GM19043 (cell line): ENCODE results near the gene B4GALT5.
"Not testable (repeated sequence)": the region's sequence is repeated elsewhere in the genome, so short reads cannot be mapped to it uniquely, and the experiment has no call there.

ENCODE experiments used
- ATAC-seq: cut with Tn5 transposase; IDR thresholded peaks from one replicate; pipeline ENCODE4 v1.9.1; 2021; ENCODE audit warnings: low read depth; ENCODE audit not compliant: unreplicated experiment

The B4GALT5 gene

GRCh38 chr20:49739042-49739441 is 25.4 kb upstream of the B4GALT5 start:
- no peak for ATAC-seq

DNA sequence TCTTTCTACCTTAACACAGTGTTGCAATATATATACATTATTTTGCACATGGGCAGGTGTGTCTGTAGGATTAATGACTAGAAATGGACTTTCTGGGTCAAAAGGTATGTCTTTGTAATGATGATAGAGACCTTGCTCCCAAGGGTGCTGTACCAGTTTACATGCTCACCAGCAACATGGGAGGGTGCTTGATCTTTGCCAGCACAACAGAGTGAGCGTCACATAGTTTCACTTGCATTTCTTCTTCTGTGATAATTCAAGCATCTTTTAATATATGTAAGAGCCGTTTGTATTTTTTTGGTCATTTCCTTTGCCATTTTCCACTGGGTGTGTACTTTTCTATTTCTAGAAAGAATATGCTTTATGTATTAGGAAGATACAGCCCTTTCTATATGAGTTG is 23.6 kb upstream of the B4GALT5 start:
- ATAC-seq = no peak

DNA sequence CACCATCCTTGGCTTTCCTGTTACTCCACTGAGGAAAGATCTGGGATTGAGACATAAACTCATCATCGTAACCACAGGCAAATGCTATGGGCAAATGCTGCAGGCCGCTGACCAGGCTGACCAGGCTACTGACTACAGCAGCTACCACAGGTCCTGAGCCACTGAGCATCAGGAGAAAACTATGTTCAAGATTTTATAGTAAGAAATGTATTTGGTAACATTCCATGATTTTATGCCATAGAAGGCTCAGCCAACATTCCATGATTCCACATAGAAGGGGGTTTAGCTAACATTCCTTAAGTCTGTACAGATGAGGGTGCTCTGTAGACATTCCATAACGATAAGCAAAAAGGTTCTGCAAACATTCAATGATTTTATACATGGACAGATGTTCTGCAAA is 16.1 kb upstream of the B4GALT5 start:
- no peak for ATAC-seq

DNA sequence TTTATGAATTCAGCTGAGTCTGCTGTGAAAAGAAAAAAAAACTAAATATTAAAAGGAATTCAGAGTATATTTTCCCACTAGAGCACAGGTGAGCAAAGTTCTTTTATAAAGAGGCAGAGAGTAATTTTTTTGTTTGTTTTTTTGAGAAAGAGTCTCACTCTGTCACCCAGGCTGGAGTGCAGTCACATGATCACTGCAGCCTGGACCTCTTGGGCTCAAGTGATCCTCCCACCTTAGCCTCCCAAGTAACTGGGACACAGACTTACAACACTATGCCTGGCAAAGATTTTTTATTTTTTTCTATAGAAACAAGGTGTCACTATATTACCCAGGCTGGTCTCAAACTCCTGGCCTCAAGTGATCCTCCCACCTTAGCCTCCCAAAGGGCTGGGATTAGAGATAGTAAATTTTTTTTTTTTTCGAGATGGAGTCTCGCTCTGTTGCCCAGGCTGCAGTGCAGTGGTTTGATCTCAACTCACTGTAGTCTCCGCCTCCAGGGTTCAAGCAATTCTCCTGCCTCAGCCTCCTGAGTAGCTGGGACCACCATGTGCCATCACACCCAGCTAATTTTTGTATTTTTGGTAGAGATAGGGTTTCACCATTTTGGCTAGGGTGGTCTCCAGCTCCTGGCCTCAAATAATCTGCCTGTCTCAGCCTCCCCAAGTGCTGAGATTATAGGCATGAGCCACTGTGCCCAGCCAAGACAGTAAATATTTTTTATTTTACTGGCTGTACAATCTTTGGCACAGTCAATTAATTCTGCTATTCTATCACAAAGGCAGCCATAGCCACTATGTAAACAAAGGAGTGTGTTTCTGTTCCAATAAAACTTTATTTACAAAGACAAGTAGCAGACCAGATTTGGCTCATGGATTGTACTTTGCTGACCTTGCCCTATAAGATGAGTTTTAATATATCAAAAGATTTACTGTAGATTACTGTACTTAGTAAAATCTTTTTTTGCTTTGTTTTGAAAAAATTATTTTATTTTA is 14.5 kb upstream of the B4GALT5 start:
- no peak for ATAC-seq

DNA sequence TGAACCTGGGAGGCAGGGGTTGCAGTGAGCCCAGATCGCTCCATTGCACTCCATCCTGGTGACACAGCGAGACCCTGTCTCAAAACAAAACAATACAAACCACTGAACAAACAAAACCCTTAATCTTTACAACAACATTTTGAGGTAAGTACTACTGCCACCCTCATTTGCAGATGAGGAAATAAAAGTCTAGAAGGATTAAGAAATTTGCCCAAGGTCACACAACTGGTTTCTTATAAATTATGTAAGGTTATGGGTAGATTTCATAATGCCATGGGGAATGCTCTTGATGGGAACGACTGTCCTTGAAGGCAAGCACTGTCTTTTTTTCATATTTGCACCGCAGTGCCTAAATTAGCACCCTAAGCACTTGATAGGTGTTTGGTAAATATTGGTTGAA is 13.8 kb upstream of the B4GALT5 start:
- no peak for ATAC-seq

DNA sequence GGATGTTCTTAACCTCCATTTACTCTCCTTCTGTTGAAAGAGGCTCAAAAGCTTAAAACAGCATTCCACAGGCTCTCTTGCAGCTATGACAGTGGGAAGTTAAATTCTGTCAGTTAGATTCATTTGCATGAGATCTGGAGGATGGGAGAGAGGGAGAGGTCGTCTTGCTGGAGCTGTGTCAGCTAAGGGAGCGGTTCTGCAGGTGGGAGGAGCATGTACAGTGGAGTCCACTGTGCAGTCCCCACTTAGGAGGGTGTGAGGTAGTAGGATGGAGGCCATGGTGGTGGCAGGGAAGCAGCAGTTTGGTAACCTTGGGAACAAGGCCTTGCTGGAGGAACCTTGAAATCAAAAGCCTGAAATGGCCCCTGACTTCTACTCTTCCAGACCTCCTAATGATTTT is 12.0 kb upstream of the B4GALT5 start:
- no peak for ATAC-seq

- not testable (repeated sequence) for ATAC-seq
Observed at GRCh38 chr20:49725224-49725606, 11.5 kb upstream of the B4GALT5 start.

DNA sequence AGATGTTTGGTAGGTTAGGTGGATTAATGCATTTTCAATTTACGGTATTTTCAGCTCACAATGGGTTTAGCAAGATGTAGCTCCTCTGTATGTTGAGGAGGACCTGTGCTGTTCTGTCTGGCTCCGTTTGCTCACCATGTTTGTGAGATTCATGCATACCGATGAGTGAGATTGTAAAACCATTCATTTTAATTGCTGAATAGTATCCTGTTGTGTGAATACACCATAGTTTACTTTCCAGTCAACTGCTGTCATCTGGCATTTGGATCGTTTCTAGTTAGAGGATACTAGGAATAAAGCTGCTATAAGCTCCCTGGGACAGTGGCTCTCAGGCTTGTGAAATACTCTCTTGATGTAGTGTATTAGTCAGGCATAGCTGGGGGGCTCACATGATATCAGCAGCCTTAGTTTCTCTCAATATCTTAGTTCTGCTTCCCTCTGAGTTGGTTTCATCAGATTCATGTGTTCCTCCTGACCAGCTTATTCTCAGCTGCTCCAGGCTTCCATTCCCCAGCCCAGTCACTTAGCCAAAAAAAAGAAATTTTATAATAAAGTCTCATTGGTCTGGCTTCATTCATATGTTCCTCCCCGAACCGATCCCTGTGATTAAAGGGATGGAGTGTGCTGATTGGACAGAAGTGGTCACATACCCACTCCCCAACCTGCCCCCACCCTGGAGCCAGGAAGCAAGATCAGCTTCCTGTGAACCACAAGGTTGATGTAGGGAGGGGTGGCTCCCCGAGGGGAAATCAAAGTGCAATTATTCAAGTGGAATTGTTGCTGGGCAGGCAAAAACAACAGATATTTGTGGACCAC is 10.9 kb upstream of the B4GALT5 start:
- ATAC-seq = no peak

GRCh38 chr20:49723758-49724157 is 10.1 kb upstream of the B4GALT5 start:
- not testable (repeated sequence) for ATAC-seq

DNA sequence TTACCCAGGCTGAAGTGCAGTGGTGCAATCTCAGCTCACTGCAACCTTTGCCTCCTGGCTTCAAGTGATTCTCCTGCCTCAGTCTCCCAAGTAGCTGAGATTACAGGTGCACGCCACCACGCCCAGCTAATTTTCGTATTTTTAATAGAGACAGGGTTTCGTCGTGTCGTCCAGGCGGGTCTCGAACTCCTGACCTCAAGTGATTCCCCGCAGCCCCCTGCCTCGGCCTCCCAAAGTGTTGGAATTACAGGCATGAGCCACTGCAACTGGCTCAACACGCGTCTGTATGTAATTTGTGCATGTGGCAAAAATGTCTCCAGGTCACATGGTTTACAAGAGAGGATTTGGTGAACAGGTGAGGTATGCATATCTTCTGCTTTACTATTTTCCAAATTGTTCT is 7.6 kb upstream of the B4GALT5 start:
- ATAC-seq = not testable (repeated sequence)

DNA sequence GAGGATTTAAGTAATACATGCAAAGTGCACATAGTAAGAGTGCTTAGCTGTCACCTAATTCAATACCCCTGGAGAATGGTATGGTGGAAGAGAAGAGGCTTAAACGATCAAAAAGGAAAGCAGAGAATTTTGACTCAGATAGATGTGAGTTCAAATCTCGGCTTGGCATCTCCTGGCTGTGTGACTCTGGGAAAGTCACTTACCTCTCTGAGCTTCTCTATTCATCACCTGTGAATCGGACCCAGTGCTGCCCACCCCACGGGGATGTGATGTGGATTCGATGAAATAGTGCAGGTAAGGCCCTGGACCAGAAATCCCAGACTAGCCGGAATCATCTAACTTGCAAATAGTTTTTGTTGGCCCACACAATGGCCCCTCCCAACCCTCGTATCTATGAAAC is 1.8 kb upstream of the B4GALT5 start:
- ATAC-seq = no peak

GRCh38 chr20:49712996-49713752 is 504 bp downstream of the B4GALT5 start:
- peak; percentile 34 for ATAC-seq

- ATAC-seq = no peak
Observed at GRCh38 chr20:49712646-49712995, 1.1 kb downstream of the B4GALT5 start.

DNA sequence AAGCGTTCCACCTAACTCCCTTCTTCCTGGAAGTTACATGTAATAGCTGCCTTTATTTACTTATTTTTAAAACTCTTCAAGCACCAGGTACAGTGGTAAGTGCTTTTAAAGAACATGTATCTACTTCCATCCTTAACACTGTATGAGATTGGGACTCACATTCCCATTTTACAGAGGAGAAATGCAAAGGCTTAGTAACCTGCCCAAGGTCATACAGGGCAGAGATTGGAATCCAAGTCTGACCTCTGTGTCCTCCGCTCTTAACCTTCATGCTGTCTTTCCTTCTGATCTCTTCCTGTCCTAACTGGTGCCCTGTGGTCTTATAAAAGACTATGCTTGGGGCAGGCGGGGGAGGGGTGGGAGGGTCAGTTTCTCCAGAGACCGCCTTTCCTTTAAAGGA is 1.6 kb downstream of the B4GALT5 start:
- no peak for ATAC-seq

- no peak for ATAC-seq
Observed at GRCh38 chr20:49711667-49711987, 2.1 kb downstream of the B4GALT5 start.

DNA sequence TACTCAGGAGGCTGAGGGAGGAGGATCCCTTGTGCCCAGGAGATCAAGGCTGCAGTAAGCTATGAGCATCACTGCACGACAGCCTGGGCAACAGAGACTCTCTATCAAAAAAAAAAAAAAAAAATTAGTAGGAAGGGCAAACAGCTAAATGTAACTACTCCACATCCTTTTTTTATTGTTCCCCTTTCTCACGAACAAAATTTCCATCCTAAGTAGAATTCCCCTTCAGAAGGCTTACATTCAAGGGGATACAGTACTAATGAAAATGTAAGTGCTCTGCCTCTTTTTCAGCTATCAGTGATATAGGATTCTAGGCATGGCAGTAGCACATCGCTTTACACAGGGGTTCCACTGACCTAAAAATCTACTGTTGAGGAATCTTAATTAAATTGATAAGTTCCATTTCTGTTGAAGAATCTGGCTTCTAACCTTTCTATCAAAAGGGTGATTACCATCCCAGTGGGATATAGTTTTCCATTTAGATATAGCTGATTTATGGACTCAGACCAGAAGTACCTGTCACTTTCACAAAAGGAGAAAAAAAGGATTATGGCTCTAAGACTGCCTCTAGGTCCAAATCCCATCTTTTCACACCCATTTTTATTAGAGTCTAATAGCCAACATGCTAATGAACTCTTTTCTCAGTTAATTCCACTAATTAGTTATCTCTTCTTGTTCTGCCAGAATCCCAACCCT is 2.6 kb downstream of the B4GALT5 start:
- no peak for ATAC-seq

GRCh38 chr20:49707118-49707517 is 6.6 kb downstream of the B4GALT5 start:
- ATAC-seq = no peak

DNA sequence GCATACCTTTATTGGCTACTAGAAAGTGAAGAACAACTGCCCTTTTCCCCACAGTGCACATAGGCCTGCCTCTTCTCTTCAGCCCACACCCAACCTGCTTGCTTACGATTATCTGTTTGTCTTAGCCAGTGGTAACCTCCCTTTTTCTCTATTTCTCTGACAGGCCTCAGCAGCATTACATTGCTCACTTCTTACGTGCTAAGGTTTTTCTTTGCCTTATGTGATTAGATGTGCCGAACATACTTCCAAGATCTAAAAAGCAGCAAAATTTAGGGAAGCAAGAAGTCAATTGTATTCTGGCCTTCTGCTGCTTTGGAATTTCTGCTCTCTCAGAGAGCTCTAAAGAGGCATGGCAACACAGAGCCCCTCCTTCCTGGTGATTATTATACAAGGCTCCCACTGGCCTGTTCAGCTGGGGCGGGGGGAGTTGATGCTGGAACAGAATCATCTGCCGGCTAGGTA is 7.0 kb downstream of the B4GALT5 start:
- no peak for ATAC-seq

DNA sequence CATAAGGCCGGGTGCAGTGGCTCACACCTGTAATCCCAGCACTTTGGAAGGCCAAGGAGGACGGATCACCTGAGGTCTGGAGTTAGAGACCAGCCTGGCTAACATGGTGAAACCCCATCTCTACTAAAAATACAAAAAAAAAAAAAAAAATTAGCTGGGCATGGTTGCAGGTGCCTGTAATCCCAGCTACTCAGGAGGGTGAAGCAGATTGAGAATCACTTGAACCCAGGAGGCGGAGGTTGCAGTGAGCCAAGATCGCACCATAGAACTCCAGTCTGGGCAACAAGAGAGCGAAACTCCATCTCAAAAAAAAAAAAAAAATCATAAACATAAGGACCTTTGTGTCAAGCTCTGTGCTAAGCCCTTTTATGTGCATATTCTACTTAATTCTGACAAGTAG is 7.8 kb downstream of the B4GALT5 start:
- ATAC-seq = not testable (repeated sequence)

DNA sequence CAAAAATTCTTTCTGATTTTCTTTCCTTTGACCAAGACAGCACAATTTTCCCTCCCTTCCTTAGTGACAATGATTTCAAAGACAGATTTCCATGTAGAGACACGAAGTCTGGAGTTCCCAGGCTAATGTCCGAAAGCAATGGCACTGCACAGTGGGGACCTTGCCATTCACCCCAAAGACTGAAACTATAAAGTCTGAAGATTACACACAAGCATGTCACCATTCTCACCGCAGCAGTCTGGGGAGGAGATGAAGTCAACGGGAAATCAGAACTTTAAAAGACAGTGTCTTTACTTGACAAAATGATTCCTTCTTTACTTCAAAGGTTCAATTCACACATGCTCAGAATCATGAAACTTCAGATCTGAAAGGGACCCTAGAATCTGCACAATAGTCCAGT is 8.3 kb downstream of the B4GALT5 start:
- no peak for ATAC-seq
